GM21528 (cell line): ENCODE results near the gene HIVEP1.

ENCODE experiments used
- ATAC-seq: cut with Tn5 transposase; IDR thresholded peaks from one replicate; pipeline ENCODE4 v1.9.1; 2021; ENCODE audit warnings: mild to moderate bottlenecking, moderate library complexity; ENCODE audit not compliant: unreplicated experiment, low FRiP score

The HIVEP1 gene

GRCh38 chr6:12110523-12111362 is 98.6 kb downstream of the HIVEP1 start:
- ATAC-seq, result no peak

GRCh38 chr6:12111363-12111670 is 99.2 kb downstream of the HIVEP1 start:
- ATAC-seq, result no peak

- ATAC-seq, result no peak
These were observed 100.6 kb downstream of the HIVEP1 start for GRCh38 chr6:12112540-12113189.

- no peak for ATAC-seq
These were observed 101.1 kb downstream of the HIVEP1 start for GRCh38 chr6:12113190-12113577.

DNA sequence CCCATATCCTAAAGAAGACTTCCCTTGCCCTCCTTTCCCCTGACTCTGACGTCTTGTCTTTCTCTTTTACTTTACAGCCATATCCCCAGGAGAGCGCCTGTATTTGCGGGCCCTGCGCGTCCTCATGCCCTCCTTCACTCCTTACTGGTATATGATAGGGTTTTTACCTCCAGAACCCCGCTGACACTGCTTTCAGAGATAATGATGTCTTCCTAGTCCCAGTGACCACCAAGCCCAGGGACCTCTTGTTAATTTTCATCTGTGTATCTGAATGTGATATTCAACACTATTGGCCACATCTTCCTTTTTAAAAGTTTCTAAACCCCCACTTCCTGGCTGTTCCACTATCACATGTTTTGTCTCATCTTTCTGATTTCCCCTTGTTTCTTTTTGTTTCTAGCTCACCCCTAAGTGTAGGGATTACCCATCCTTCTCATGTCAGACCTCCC is 102.0 kb downstream of the HIVEP1 start:
- ATAC-seq, result peak; percentile 39

GRCh38 chr6:12115001-12115400 is 102.9 kb downstream of the HIVEP1 start:
- no peak for ATAC-seq

- no peak for ATAC-seq
These were observed 103.4 kb downstream of the HIVEP1 start for GRCh38 chr6:12115492-12115891.

- no peak for ATAC-seq
These were observed 104.2 kb downstream of the HIVEP1 start for GRCh38 chr6:12116264-12116800.

DNA sequence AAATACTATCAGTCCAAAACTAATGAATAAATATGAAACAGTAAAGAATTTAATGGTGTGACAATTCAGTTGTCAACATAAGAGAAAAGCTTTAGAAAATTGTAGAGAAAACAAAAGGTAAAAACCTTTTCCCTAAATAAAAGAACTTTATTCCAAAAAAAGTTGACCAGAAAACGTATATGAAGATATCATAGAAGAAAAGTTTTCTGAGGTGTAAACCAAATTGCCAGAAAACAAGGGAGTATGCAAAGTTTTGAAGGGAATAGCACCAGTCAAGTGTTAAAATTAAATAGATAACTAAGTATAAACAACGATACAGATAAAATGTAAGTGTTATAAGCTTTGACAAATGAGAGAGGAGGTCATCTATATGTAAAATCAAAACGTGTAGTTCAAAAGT is 104.9 kb downstream of the HIVEP1 start:
- no peak for ATAC-seq

DNA sequence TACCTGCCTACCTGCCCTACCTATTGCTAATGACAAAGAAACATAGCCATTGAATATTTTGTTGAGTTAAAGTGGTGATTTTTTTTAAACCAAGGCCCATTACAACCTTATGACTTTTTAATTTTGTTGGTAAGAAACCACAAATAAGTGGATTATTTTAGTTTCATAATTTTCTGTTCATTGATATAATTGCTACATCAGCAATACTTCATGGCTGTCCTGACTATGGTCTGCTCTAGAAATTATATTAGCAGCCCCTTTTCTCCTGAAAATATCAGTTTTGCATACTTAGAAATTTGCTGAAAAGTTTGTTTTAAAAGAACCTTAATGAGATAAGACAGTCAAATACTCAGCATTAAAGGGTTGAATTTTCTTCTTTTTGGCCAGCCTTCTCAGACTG is 106.5 kb downstream of the HIVEP1 start:
- ATAC-seq, result no peak

DNA sequence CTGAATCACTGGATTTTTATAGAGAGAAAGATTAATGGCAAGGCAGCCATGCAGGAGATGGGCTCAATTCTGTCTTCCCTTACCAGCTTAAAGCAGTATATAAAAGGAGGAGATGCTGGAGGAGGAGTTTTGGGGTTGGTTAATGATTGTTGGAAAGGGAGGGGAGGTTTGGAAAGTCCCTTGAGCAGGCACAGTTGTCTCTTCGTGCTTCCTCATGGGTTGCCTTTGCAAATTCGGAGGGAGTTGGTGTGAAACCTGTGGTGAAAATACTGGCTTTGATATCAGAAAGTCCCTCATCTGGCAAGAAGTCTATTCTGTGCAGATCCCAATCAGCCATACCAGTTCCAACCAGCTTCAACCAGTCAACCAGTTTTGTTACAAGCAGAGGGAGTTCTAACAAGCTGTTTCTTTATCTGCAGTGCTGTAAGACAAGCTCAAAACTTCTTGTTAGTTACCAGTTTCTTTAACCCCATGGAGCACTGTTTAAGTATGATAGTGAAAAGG is 107.0 kb downstream of the HIVEP1 start:
- peak; percentile 54 for ATAC-seq

GRCh38 chr6:12125396-12125795 is 113.3 kb downstream of the HIVEP1 start:
- ATAC-seq, result no peak

DNA sequence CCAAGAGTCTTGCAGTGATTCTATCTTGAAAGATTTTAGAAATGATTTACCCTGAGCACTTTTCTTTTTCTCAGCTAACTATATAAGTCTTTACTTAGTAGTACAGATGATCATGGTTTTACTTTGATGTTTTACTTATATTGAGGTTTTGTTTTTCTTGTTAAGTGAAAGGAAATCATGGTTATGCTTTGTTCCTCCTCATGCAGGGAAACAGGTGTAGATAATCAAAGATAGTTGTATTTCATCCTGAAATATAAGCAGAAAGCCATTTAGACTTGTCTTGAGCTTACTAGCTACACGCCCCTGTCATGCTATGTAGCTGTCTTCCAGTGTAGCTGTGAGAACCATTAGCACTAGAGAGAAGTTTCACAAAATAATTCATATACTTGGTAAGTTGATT is 113.9 kb downstream of the HIVEP1 start:
- ATAC-seq, result no peak

DNA sequence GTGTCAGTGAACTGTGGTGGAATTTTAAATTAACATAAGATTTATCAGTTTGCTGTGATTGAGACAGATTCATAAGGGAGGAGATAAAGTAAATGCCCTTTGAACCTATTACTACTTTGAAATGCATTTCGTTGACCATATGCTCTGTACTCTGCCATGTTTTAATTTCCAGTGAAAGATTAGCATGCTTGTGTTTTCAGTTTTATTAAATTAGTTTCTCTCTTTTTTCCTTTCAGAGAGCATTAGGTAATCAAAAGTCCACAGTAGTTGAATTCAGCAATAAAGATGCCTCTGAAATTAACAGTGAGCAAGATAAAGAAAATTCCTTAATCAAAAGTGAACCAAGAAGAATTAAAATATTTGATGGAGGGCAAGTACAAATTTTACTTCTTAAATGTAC is 117.4 kb downstream of the HIVEP1 start:
- no peak for ATAC-seq

DNA sequence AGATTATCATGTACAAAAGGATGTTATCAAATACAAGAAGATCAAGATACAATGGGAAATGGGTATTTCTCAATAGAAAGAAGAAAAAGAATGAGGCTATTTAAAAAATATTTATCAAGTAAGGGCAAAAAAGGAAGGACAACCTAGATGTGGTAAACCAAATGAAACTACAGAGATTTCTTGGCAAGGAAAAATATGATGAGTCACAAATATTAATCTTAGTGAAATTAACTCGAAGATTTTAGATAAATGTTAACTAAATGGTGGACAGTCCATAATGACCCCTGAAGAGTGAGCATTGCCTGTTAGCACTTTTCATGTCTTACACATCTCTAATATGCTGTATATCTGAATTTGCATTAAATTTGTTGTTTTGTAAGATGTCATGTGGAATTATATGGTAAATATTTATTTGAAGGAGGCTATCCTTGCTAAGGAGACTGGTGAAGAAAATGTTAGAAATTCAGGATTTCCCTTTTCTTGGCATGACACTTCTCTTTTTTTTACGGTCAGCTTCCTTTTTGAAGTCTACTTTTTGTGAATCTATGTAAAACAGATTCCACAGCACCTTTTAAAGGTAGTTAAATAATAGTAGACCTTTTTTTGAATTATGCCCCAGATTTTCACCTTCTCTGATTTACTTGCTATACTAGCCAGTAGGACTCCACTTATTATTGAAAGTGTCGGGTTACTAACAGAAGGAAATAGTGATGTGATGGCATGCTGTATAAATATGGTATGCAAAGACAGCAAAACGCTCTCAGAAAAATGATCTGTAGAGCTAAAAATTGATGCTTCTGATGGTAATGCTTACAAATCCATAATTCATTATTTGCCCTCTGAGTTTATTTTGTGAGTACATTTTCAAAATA is 120.5 kb downstream of the HIVEP1 start:
- ATAC-seq, result no peak

- ATAC-seq, result no peak
These were observed 122.5 kb downstream of the HIVEP1 start for GRCh38 chr6:12134581-12134980.

- ATAC-seq, result no peak
These were observed 122.9 kb downstream of the HIVEP1 start for GRCh38 chr6:12134991-12135390.

GRCh38 chr6:12136905-12137304 is 124.8 kb downstream of the HIVEP1 start:
- no peak for ATAC-seq

- no peak for ATAC-seq
These were observed 125.4 kb downstream of the HIVEP1 start for GRCh38 chr6:12137480-12137879.

GRCh38 chr6:12138381-12138780 is 126.3 kb downstream of the HIVEP1 start:
- no peak for ATAC-seq

- no peak for ATAC-seq
These were observed 126.8 kb downstream of the HIVEP1 start for GRCh38 chr6:12138936-12139335.
